ENCODE results near the gene DUOX2. TPM values are rescaled to one million over a fixed set of nuclear protein-coding genes. Genes with fewer than 3 reads are reported as not detected.
"Not testable (repeated sequence)": the region's sequence is repeated elsewhere in the genome, so short reads cannot be mapped to it uniquely, and the experiment has no call there.

The DUOX2 gene
- polyA plus RNA-seq, 4 donors = 0.03 to 0.05 (median 0.05) TPM; not detected in 1

DNA sequence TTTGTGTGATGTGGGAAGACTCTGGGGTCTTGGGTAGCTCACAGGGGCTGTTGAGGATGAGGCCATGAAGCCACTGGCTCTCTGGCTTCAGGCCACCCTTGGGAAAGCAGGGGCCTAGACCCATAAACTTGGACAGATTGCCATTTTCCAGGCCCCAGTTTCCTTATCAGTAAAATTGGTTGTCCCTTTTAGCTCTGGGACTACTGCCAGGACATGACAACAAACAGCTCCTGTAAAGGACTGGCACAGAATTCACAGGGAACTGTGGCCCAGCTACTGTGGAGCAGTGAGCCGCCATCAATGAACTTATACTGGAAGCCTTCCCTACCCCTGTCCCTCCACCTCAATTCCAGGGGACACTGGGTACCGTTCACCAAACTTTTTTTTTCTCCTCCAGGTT, 36.6 kb downstream of the DUOX2 start:
- not testable (repeated sequence) for DNase-seq (ENCODE audit: low read depth in 4 of 4, low spot score in 2 of 4)

DNA sequence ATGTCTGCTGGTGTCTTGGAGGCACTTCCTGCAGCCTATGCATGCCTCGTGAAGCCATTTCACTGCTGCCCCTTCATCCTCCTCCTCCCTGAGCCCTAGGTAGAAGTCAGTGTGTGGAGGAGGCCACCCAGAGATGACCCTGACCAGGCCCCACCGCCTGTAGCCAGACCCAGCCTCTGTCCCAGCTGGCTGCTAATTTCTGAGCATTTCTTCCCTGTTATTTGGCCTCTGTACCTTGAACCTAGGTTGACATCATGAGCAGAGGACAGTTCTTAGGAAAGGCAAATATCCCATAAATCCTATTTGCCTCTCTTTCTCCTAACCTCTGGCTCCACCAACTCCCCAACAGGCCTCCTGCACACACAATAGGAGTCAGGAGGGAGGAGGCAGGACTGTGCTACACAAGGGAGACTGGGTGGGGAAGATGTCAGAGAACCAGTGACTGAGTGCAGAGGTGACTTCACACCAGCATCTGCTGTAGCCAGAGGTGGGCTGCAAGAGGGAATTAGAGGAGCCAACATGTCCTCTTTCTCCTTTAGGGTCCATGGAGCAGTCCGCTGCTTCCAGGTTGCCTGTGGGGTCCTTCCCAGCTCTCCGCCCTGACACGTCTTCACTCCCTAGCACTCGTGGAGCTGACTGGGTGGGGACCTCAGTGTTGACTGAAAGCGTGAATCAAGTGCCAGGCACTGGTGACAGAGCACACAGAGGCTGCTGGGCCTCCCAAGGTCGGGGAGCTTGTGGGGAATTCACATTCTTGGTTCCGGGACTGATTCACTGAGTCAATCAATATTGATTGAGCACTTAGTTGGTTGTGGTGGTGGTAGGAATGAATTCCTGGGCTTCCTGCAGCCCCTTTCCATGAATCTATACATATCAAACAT, 38.3 kb downstream of the DUOX2 start:
- not testable (repeated sequence) for DNase-seq (ENCODE audit: low read depth in 4 of 4, low spot score in 2 of 4)

GRCh38 chr15:45073602-45074001, 40.4 kb downstream of the DUOX2 start:
- DNase-seq (ENCODE audit: low read depth in 4 of 4, low spot score in 2 of 4) = not testable (repeated sequence)

GRCh38 chr15:45069942-45070360, 44.0 kb downstream of the DUOX2 start:
- DNase-seq (ENCODE audit: low read depth in 4 of 4, low spot score in 2 of 4) = not testable (repeated sequence)

DNA sequence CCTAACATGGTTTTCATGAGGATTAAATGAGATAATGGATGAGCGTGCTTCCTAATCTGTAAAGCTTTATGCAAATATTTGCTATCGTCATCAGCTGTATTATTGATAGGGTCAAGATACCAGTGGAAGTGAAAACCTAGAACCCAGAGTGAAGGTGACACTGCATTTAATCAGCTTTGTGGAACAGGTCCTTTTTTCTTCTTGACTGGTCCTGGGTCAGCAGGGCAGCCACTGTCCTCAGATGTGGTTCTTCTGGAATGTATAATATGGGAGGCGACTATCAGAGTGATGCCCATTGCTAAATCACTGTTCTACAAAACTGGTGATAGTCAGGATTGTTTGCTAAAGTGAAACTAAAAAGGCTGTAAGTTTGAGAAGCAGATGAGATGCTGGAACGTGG, 49.6 kb downstream of the DUOX2 start:
- DNase-seq (ENCODE audit: low read depth in 4 of 4, low spot score in 2 of 4) = no peak

DNA sequence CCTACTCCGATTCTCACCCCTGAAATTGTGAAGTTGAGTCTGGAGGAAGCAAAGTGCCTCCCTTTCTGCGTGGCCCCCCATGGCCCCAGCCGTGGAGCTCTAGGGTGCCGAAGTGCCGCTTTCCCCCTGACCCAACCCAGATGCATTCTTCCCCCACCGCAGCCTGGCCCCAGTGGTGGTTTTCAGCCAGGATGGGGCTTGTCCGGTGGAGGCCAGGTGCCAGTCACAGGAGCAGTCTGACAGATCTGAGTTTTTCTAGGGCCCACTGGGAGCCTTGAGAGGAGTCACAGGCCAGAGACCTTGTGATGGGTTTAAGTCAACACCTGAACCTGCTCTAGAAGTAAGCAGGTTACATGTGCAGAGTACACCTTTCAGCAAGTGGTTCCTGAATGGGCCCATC, 51.7 kb downstream of the DUOX2 start:
- DNase-seq (ENCODE audit: low read depth in 4 of 4, low spot score in 2 of 4) = not testable (repeated sequence)

GRCh38 chr15:45058690-45059675, 55.0 kb downstream of the DUOX2 start:
- not testable (repeated sequence) for DNase-seq (ENCODE audit: low read depth in 4 of 4, low spot score in 2 of 4)

DNA sequence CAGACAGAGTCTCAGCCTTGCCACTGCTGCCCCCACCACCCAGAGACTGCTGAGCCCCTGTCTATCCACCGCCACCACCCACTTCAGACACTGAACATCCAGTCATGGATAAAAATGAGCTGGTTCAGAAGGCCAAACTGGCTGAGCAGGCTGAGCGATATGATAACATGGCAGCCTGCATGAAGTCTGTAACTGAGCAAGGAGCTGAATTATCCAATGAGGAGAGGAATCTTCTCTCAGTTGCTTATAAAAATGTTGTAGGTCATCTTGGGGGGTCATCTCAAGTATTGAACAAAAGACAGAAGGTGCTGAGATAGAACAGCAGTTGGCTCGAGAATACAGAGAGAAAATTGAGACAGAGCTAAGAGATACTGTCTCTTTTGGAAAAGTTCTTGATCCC, 61.3 kb downstream of the DUOX2 start:
- DNase-seq (ENCODE audit: low read depth in 4 of 4, low spot score in 2 of 4) = not testable (repeated sequence)

DNA sequence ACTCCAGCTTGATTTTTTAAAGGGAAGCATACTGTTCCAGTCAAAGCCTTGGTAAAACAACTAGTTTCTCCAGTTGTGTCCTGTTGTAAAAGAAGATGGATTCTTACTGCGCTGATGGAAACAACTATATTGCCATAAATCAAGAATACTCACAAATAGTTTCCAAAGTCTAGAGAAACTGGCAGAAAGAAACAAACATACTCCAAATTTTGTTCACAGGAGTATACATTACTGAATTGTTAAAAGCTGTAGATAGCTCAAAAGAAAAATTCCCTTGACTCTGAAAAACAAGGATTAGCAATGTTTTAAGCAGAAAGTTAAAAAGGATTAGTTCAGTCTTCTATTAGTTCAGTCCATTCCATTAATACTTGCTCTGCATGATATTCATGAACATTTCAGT, 63.4 kb downstream of the DUOX2 start:
- DNase-seq (ENCODE audit: low read depth in 4 of 4, low spot score in 2 of 4) = no peak

- no peak for DNase-seq (ENCODE audit: low read depth in 4 of 4, low spot score in 2 of 4)
Measured at GRCh38 chr15:45048794-45049631, 65.0 kb downstream of the DUOX2 start.

DNA sequence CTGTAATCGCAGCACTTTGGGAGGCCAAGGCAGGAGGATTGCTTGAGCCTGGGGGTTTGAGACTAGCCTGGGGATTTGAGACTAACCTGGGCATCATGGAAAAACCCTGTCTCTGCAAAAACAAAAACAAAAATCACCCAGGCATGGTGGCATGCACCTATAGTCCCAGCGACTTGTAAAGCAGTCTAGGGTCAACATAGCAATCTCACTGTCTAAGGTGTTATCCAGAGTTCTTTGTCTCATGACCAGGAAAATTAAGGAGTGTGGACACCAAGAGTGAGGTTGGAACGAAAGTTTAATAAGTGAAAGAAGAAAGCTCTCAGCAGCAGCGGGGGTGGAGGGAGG, 65.6 kb downstream of the DUOX2 start:
- DNase-seq (ENCODE audit: low read depth in 4 of 4, low spot score in 2 of 4) = not testable (repeated sequence)

GRCh38 chr15:45044270-45044669, 69.7 kb downstream of the DUOX2 start:
- DNase-seq (ENCODE audit: low read depth in 4 of 4, low spot score in 2 of 4) = not testable (repeated sequence)

DNA sequence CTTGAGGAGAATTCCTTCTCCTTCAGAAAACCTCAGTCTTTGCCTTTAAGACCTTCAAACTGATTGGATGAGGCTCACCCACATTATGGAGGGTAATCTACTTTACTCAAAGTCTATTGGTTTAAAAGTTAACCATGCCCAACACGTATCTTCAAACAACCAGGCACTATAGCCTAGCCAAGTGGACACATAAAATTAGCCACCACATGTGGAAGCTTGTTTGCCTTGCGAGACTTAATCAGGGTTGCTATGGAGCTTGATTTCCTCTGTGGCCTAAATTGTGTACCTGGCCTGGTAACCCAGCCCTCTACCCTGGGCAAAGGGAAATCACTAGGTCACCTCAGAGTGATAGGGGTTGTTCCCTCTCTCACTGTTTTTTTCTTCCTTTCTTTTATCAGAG, 71.1 kb downstream of the DUOX2 start:
- not testable (repeated sequence) for DNase-seq (ENCODE audit: low read depth in 4 of 4, low spot score in 2 of 4)

Other genes starting within 250 kb of the DUOX2 start
- not detected for gene TERB2, start 157.5 kb downstream of the DUOX2 start, polyA plus RNA-seq (ENCODE audit: insufficient read length in 4 of 4)
- gene SORD, start 91.0 kb downstream of the DUOX2 start, polyA plus RNA-seq (ENCODE audit: insufficient read length in 4 of 4) = 10 to 100 TPM; 26.5 to 40.5 (median 38.7) TPM
- under 1 TPM in 2 of 4 donors, not detected in 2; 0.08 to 0.10 TPM for gene DUOXA2, start 154 bp upstream of the DUOX2 start, polyA plus RNA-seq (ENCODE audit: insufficient read length in 4 of 4)
- gene DUOXA1, start 15.7 kb upstream of the DUOX2 start, polyA plus RNA-seq (ENCODE audit: insufficient read length in 4 of 4) = under 1 TPM in 3 of 4 donors, not detected in 1; 0.10 to 0.42 (median 0.33) TPM
- gene DUOX1, start 15.8 kb upstream of the DUOX2 start, polyA plus RNA-seq (ENCODE audit: insufficient read length in 4 of 4) = 1 to 10 TPM; 2.0 to 6.9 (median 3.8) TPM
- gene SHF, start 73.8 kb upstream of the DUOX2 start, polyA plus RNA-seq (ENCODE audit: insufficient read length in 4 of 4) = 10 to 100 TPM; 17.4 to 22.0 (median 19.1) TPM
- gene SLC28A2, start 138.1 kb upstream of the DUOX2 start, polyA plus RNA-seq (ENCODE audit: insufficient read length in 4 of 4) = under 1 TPM; 0.29 to 0.99 (median 0.37) TPM

Data from left renal cortex interstitium (tissue), 4 donors.